AG09309 (cell line): Measurements from ENCODE around the gene OR4E2.

Experiments
- DNase-seq: peaks from one replicate; pipeline ENCODE4 v3.0.0-alpha.2; 2010; ENCODE audit warnings: low read depth
- H3K4me3 ChIP-seq: 2 replicates; pipeline ENCODE4 v1.5.1; 2011; ENCODE audit warnings: mild to moderate bottlenecking, low read depth, low read length, moderate library complexity; ENCODE audit not compliant: control insufficient read depth
- TF ChIP-seq, protein P1 (sequence below): IDR thresholded peaks from 2 replicates; pipeline ENCODE4 v1.5.1; 2011; ENCODE audit warnings: mild to moderate bottlenecking, low read depth, low read length, inconsistent platforms; ENCODE audit not compliant: insufficient read depth, control insufficient read depth; ENCODE audit errors: missing control alignments

OR4E2 gene

DNA sequence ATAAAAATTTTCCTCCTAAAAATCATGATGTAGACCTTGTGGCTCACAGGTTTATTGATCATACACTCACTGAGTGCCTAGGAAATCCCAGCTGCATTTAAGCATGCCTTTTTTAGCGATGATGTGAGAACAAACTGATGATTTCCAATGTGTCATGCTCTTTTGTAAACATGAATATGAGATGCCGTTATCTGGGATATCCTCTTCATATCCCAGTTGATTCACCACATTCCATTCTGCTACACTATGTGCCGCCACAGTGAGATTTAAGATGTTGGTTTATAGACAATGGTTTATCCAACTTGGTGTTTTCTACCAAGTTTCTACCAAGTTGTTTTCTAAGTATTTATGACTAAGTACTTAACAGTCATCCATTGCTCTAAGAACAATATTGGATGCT, 14.7 kb downstream of the OR4E2 start:
- TF ChIP-seq, protein P1, sequence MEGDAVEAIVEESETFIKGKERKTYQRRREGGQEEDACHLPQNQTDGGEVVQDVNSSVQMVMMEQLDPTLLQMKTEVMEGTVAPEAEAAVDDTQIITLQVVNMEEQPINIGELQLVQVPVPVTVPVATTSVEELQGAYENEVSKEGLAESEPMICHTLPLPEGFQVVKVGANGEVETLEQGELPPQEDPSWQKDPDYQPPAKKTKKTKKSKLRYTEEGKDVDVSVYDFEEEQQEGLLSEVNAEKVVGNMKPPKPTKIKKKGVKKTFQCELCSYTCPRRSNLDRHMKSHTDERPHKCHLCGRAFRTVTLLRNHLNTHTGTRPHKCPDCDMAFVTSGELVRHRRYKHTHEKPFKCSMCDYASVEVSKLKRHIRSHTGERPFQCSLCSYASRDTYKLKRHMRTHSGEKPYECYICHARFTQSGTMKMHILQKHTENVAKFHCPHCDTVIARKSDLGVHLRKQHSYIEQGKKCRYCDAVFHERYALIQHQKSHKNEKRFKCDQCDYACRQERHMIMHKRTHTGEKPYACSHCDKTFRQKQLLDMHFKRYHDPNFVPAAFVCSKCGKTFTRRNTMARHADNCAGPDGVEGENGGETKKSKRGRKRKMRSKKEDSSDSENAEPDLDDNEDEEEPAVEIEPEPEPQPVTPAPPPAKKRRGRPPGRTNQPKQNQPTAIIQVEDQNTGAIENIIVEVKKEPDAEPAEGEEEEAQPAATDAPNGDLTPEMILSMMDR = no peak
- no peak for DNase-seq
- H3K4me3 ChIP-seq = no peak overlapping the region

DNA sequence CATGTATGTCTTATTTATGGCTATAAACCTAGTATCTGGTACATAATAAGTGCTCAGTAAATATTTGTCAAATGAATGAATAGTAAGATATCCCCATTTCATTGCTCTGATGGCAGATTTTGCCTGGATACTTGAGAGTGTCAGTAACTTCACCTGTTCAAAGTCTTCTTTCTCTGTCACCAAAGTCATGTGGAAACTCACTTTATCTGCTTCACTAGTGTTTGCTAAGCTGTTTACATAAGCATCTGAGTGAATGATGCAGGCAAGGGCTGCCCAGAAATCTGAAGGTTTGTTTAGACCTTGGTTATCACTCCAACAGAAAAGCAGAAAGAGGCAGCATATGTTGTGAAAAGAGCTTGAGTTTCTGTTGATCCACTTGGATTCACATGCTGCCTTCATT, 15.6 kb downstream of the OR4E2 start:
- H3K4me3 ChIP-seq = no peak overlapping the region
- TF ChIP-seq, protein P1 = no peak
- DNase-seq = no peak

DNA sequence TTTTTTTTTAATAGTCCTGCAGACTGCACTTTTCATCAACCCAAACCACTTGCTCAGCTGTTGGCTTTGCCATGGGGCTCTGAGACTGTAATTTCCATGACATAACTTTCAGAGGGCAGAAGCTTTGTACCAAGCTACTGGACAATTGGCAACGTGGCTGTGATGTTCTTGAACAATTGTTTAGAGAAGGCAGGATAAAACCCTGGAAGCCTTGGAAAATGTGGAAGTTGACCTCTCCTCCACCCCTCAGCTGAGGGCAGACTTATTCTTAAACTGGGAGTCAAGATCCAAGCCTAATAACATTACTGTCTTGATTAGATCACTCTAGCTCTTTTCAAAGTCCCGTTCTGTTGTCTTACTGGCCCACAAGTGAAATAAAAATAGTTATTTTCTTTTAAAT, 17.7 kb downstream of the OR4E2 start:
- no peak overlapping the region for H3K4me3 ChIP-seq
- TF ChIP-seq, protein P1 = no peak
- DNase-seq = no peak

DNA sequence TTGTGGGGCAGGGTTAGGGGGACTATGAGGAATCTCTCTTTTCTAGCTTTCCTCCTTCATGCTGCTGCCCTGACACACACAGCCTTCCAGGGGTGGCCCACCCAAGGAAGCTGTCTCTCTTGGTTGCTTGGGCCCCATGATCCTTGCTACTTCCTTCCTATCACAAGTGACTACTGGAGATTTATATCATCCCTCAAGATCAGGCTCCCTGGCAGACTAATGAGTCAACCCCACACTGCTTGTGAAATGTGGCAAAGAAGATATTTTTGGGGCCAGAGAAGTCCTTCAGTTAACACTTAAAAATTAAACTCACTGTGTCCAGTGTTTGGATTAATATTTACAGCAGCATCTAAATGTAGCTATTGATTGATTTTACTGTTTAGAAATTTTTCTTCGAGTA, 18.5 kb downstream of the OR4E2 start:
- no peak for DNase-seq
- TF ChIP-seq, protein P1 = no peak

DNA sequence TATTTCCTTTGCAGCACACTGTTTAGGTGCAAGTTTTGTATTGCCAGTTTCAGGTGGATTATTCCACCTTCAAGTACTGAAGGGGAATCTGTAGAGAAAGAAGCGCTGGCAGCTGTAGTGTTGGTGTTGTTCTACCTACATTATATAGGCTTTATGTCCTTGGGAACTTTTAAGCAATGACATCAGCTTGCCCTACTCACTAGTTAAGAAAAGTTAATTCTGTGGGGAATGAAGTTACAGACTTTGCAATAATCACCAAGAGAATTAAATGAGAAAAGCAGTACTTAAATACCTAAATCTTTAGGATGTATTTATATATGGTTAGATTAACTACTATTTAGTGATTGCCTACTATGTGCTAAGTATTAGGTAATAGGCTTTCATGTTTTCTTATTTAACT, 20.1 kb downstream of the OR4E2 start, which contains the start of gene OR4E1:
Gene OR4E1 (minus strand): TSS at position 101 of the 400 bp plus-strand sequence. CDS start 2,883 bp downstream, outside the sequence.
- H3K4me3 ChIP-seq = no peak within 1 kb of the TSS
- no peak for DNase-seq
- TF ChIP-seq, protein P1 = no peak

More for the DNA sequence above, 18.5 kb downstream of the OR4E2 start:
- no peak overlapping the region for H3K4me3 ChIP-seq

DNA sequence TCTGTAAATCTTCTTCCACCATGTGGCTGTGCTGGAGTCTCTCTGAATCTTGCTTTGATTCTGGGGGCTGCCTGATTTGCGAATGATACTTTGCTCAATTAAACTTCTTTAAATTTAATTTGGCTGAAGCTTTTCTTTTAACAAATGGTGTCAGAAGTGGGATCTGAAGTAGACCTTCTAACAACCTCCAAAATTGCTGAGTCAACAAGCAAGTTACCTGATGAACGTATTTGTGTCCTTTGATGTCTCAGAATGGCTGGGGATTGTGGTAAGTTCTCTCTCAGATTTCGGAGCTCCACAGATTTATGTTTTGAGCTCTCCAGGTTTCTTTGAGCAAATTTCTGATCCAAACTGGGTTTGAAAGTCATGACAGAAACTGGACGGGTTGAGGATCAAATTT, 21.9 kb downstream of the OR4E2 start:
- H3K4me3 ChIP-seq = no peak overlapping the region
- TF ChIP-seq, protein P1 = no peak
- DNase-seq = no peak

DNA sequence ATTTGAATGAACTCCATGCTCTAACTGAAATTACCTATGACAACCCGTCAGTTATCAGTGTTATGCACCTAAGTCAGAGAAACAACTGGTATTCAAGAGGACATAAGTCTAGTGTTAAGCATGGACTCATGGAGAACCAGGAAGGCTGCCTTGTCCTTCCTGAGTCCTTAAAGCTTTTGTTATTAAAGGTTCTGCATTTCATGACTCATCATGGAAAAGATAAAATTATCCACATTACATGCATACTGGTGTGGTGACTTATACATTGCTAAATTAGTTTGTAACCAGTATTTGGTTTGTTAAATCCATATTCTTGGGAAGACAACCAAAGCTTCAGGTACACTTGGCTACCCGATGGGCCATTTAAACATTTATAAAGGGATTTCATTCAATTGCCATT, 26.4 kb downstream of the OR4E2 start:
- no peak overlapping the region for H3K4me3 ChIP-seq
- TF ChIP-seq, protein P1 = no peak
- no peak for DNase-seq
